D721Med (cell line): ENCODE results near the gene DIS3L2.

Experiments
- DNase-seq: peaks from one replicate; pipeline ENCODE4 v3.0.0; 2011; ENCODE audit warnings: low spot score; ENCODE audit not compliant: insufficient read length
- FAIRE-seq: peaks from 2 replicates; lab custom pipeline; 2011; peaks lifted over from hg19 to GRCh38; lab: Jason Lieb, UNC
- CTCF ChIP-seq: IDR thresholded peaks from 2 replicates; pipeline ENCODE4 v1.5.1; 2012; ENCODE audit warnings: mild to moderate bottlenecking, control low read depth; ENCODE audit not compliant: insufficient read depth; ENCODE audit errors: missing control alignments

DIS3L2 gene

DNA sequence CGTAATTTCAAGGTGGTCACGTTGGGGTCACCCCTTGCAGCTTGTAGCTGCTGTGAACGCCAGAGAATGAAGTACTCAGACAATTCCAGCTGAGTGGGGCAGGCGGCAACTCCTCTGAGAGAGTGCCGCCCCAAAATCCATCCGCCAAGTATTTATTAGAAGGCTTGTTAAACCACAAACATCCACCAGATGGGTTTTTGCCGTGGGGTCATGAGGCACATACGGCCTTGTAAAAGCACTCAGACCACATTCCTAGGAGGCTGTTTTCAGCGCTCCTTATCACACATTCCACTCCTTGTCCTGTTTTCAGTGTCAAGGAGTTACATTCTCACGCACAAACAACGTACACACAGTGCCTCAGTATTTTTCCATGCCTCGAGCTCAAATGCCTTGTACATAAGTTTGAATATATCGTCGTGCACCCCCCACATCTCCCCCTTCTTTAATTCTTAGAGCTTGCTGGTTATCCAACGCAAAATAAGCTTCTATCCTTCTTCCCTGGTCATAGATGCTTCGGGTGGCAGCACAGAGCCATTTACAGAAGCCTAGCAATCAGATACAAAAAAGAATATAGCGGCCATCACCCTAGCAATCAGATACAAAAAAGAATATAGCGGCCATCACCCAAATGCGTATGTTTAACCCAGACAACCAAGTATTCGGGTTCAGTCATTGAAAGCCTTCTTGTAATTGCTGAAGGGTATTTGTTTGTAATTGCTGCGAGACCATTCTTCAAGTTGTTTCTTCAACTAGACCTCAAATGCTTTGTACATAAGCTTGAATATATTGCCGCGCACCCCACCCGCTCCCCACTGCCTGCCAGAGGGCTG lies 424.4 kb downstream of the DIS3L2 start:
- FAIRE-seq (no peak), DNase-seq (no peak)

DNA sequence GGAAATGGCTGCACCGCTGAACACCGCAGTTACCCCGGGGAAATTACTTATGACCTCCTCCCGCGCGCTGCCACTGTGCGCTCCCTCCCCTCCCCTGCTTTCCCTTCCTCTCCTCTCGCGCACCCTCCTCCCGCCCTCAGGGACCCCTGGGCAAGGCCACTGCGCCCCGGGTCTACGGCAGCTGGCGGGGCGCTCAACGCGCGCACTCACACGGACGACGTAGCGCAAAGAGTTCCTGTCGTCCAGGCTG lies 424.9 kb downstream of the DIS3L2 start:
- FAIRE-seq (no peak), DNase-seq (no peak)

More for the DNA sequence above, 424.4 kb downstream of the DIS3L2 start:
- TF ChIP-seq CTCF, result peak; percentile 30

More for the DNA sequence above, 424.9 kb downstream of the DIS3L2 start:
- no peak for TF ChIP-seq CTCF
